IMR-90 (cell line): ENCODE measurements around the gene LCNL1. TPM values are rescaled to one million over a fixed set of nuclear protein-coding genes. Genes with fewer than 3 reads are reported as not detected.

ENCODE experiments used
- ATAC-seq: fragments of 200-7000 bp; cut with Tn5 transposase; 2 replicates; pipeline ENCODE4 v1.9.1; 2020; ENCODE audit warnings: low read depth, mild to moderate bottlenecking, moderate library complexity
- BruUV-seq: library from RNA; stranded (reverse); fragments of 400-500 nt; replicated peaks from 2 replicates; lab custom pipeline; 2021; lab: Mats Ljungman, UMichigan
- CTCF ChIA-PET: fragments of 300-600 bp; formaldehyde crosslinking; extraction: SDS; loops from one replicate; lab custom pipeline; 2021; ENCODE audit warnings: antibody characterized with exemption; lab: Yijun Ruan, JAX
- POLR2A ChIA-PET: fragments of 300-600 bp; sonication (Branson Sonifier 250); formaldehyde crosslinking; loops from one replicate; lab custom pipeline; 2022; ENCODE audit warnings: antibody characterized with exemption; ENCODE audit not compliant: unreplicated experiment; lab: Charles Lee
- DNase-seq: peaks from one replicate; pipeline ENCODE4 v3.0.0; 2013
- H2AFZ ChIP-seq: replicated peaks from 2 replicates; pipeline ENCODE3; 2013; ENCODE audit warnings: low read length, mild to moderate bottlenecking; ENCODE audit not compliant: poor library complexity
- H2AK5ac ChIP-seq: 2 replicates; pipeline ENCODE4 v1.6.1; 2013; ENCODE audit warnings: low read depth, low read length, inconsistent platforms
- H2AK9ac ChIP-seq: replicated peaks from 2 replicates; pipeline ENCODE3; 2013; ENCODE audit warnings: mild to moderate bottlenecking, low read depth, low read length, moderate library complexity; ENCODE audit not compliant: poor library complexity
- H2BK120ac ChIP-seq: 2 replicates; pipeline ENCODE4 v1.6.1; 2013; ENCODE audit warnings: low read depth, low read length, inconsistent platforms
- H2BK15ac ChIP-seq: 3 replicates; pipeline ENCODE4 v1.6.1; 2013; ENCODE audit warnings: low read depth, low read length, inconsistent platforms
- H2BK20ac ChIP-seq: 2 replicates; pipeline ENCODE4 v1.6.1; 2013; ENCODE audit warnings: low read depth, mild to moderate bottlenecking, inconsistent platforms, low read length, moderate library complexity
- H2BK5ac ChIP-seq: 2 replicates; pipeline ENCODE4 v1.6.1; 2013; ENCODE audit warnings: mild to moderate bottlenecking, low read depth, low read length, inconsistent platforms; ENCODE audit not compliant: poor library complexity, severe bottlenecking
- H3K14ac ChIP-seq: replicated peaks from 2 replicates; pipeline ENCODE4 v1.6.1; 2013; ENCODE audit warnings: low read depth, low read length, inconsistent platforms
- H3K18ac ChIP-seq: 2 replicates; pipeline ENCODE4 v1.6.1; 2013; ENCODE audit warnings: low read depth, low read length, control low read depth
- H3K23ac ChIP-seq: 2 replicates; pipeline ENCODE4 v1.6.1; 2013; ENCODE audit warnings: low read depth, low read length, inconsistent platforms
- H3K27ac ChIP-seq: 2 replicates; pipeline ENCODE4 v1.5.1; 2013; ENCODE audit warnings: mild to moderate bottlenecking, control low read depth, low read length; ENCODE audit not compliant: insufficient read depth
- H3K27me3 ChIP-seq: 2 replicates; pipeline ENCODE4 v1.6.1; 2013; ENCODE audit warnings: low read length; ENCODE audit not compliant: control insufficient read depth, insufficient read depth
- H3K36me3 ChIP-seq: 2 replicates; pipeline ENCODE4 v1.6.1; 2013; ENCODE audit warnings: low read length, mixed read lengths; ENCODE audit not compliant: control insufficient read depth, insufficient read depth
- H3K4ac ChIP-seq: 2 replicates; pipeline ENCODE4 v1.6.1; 2013; ENCODE audit warnings: low read depth, low read length, inconsistent platforms
- H3K4me1 ChIP-seq: 2 replicates; pipeline ENCODE4 v1.6.1; 2013; ENCODE audit warnings: low read length, mixed read lengths; ENCODE audit not compliant: control insufficient read depth, insufficient read depth
- H3K4me2 ChIP-seq: 2 replicates; pipeline ENCODE4 v1.6.1; 2013; ENCODE audit warnings: low read depth, mild to moderate bottlenecking, control low read depth, low read length, moderate library complexity
- H3K4me3 ChIP-seq: 2 replicates; pipeline ENCODE4 v1.5.1; 2013; ENCODE audit warnings: low read depth, mild to moderate bottlenecking, control low read depth, low read length, moderate library complexity; ENCODE audit not compliant: insufficient read depth
- H3K56ac ChIP-seq: 2 replicates; pipeline ENCODE4 v1.6.1; 2013; ENCODE audit warnings: low read length, inconsistent platforms; ENCODE audit not compliant: insufficient read depth; ENCODE audit errors: extremely low read depth
- H3K79me1 ChIP-seq, 2 experiments: 2 replicates each; pipeline ENCODE4 v1.6.1; 2013; ENCODE audit warnings: low read length in 2 of 2, inconsistent platforms in 1 of 2, low read depth in 1 of 2
- H3K9ac ChIP-seq: 2 replicates; pipeline ENCODE4 v1.6.1; 2013; ENCODE audit warnings: low read depth, low read length, control low read depth
- H3K9me1 ChIP-seq: 2 replicates; pipeline ENCODE4 v1.6.1; 2013; ENCODE audit warnings: low read length, inconsistent platforms; ENCODE audit not compliant: insufficient read depth
- H3K9me3 ChIP-seq: 2 replicates; pipeline ENCODE4 v1.6.1; 2013; ENCODE audit warnings: low read length; ENCODE audit not compliant: control insufficient read depth, insufficient read depth
- H4K20me1 ChIP-seq: 2 replicates; pipeline ENCODE4 v1.6.1; 2013; ENCODE audit warnings: low read length, inconsistent platforms; ENCODE audit not compliant: insufficient read depth
- H4K5ac ChIP-seq: 2 replicates; pipeline ENCODE4 v1.6.1; 2013; ENCODE audit warnings: mild to moderate bottlenecking, low read depth, low read length, control low read depth
- H4K8ac ChIP-seq, 2 experiments: 2 replicates each; pipeline ENCODE4 v1.6.1; 2013; ENCODE audit warnings: low read depth in 2 of 2, low read length in 2 of 2, control low read depth in 1 of 2, inconsistent platforms in 1 of 2
- H4K91ac ChIP-seq: 2 replicates; pipeline ENCODE4 v1.6.1; 2013; ENCODE audit warnings: low read depth, low read length, inconsistent platforms; ENCODE audit not compliant: insufficient read depth
- FOS ChIP-seq: fragments of 150-350 bp; IDR thresholded peaks from 2 replicates; pipeline ENCODE4 v1.6.1; 2016; ENCODE audit warnings: low read depth, low read length
- MXI1 ChIP-seq: IDR thresholded peaks from 2 replicates; pipeline ENCODE4 v1.6.1; 2012; ENCODE audit warnings: low read depth, mild to moderate bottlenecking, low read length, moderate library complexity, borderline replicate concordance
- POLR2A ChIP-seq: IDR thresholded peaks from 2 replicates; pipeline ENCODE4 v1.6.1; 2012; ENCODE audit warnings: mild to moderate bottlenecking, low read depth, low read length
- RFX5 ChIP-seq: IDR thresholded peaks from 2 replicates; pipeline ENCODE4 v1.8.0; 2012; ENCODE audit warnings: low read depth, mild to moderate bottlenecking, low read length, moderate library complexity
- WGBS, 2 experiments: methylation state at CpG; one replicate each; pipeline versions ENCODE4 v1.1.5 to v1.1.7; 2013; ENCODE audit warnings: missing lambda C conversion rate in 2 of 2; ENCODE audit not compliant: insufficient read length in 1 of 2; ENCODE audit errors: extremely low coverage in 2 of 2; 5-methylcytosine and 5-hydroxymethylcytosine counted together
- dilution Hi-C: fragments of 300-500 bp; cut with HindIII; formaldehyde crosslinking; loops from one replicate; pipeline ENCODE4 v1.14.3; 2018; ENCODE audit warnings: low sequenced_read_pairs; ENCODE audit not compliant: unreplicated experiment
- in situ Hi-C: fragments of 300-500 bp; cut with MboI; formaldehyde crosslinking; loops from 3 replicates; pipeline ENCODE4 v1.14.3; 2019; ENCODE audit warnings: low sequenced_read_pairs, inconsistent platforms, mixed read lengths
- intact Hi-C: fragments of 100-400 bp; cut with micrococcal nuclease; formaldehyde crosslinking; loops from 2 replicates; pipeline ENCODE4 v1.10.0; 2022
- polyA plus RNA-seq, 3 experiments: library from polyadenylated mRNA; depleted of rRNA; stranded (reverse); fragments of >200 nt; gene quantifications; 2 replicates each; pipeline ENCODE4 v1.2.3, GENCODE V29; 2012; ENCODE audit warnings: low replicate concordance in 1 of 3
- total RNA-seq: library from RNA; depleted of rRNA; stranded (reverse); fragments of >200 nt; gene quantifications from 2 replicates; pipeline ENCODE4 v1.2.3, GENCODE V29; 2012
- TF ChIP-seq, protein P1 (sequence below): fragments of 150-350 bp; IDR thresholded peaks from 2 replicates; pipeline ENCODE4 v1.6.1; 2017; ENCODE audit warnings: mild to moderate bottlenecking, antibody characterized with exemption, low read length, low read depth
- TF ChIP-seq, protein P2 (sequence below): fragments of 150-350 bp; IDR thresholded peaks from 2 replicates; pipeline ENCODE4 v1.6.1; 2016; ENCODE audit warnings: low read depth, mild to moderate bottlenecking, low read length, moderate library complexity, borderline replicate concordance
- TF ChIP-seq, protein P3 (sequence below): conservative IDR thresholded peaks from 2 replicates; pipeline ENCODE4 v1.5.1; 2012; ENCODE audit warnings: mild to moderate bottlenecking, low read depth, low read length, improper control_type of control experiment

Gene LCNL1
- total and polyA plus RNA-seq, 2 of the 4 experiments (the other 2 are of a cell fraction): 0.15 TPM; not detected in 1

DNA sequence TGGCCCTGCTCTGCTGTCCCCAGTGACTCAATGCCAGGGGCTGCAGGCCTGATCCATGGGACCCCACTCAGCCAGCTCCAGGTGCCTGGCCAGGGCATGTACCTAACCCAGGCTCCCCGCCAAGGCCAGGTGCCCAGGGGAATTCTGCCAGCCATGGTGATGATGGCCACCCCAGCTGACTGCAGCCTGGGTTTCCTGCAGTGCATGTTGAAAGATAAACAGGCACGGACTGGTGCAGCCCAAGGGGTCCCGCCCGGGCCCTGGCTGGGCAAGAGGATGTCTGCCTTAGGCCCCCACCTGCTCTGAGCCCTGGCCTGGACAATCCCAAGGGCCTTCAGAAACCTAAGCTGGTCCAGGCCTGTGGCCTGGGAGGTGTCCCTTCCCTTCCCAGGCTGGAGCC is 44.0 kb downstream of the LCNL1 start:
- ChIA-PET POLR2A (no interaction called here), CTCF (no interaction called here)
- intact Hi-C loops (no loop called here), dilution Hi-C loops (no loop called here), in situ Hi-C loops (no loop called here)
- Histone ChIP-seq H3K27ac (no peak overlapping the region), H3K4me3 (no peak overlapping the region), H3K27me3 (no peaks in the 10 kb centered on the region; the same call in 1 of the 2 replicates), H3K18ac (no peak overlapping the region), H2BK15ac (no peak overlapping the region), H2AK9ac (peak overlapping the region; percentile 59), H4K8ac (no peak overlapping the region), H2AFZ (peak overlapping the region; percentile 17), H2BK5ac (no peak overlapping the region), H3K56ac (no peak overlapping the region), H4K5ac (no peak overlapping the region), H3K23ac (no peak overlapping the region), H2AK5ac (no peak overlapping the region), H2BK20ac (no peak overlapping the region), H3K9me3 (no peaks in the 10 kb centered on the region), H3K36me3 (no peaks in the 10 kb centered on the region), H3K4me1 (peaks cover 5% of the 10 kb centered on the region), H3K4me2 (peak overlapping the region; percentile 96), H3K9ac (no peak overlapping the region), H3K79me1 (peaks cover 0 to 7% of the 10 kb centered on the region in 2 experiments; a peak in 2 of 4 replicates), H2BK120ac (no peak overlapping the region), H3K9me1 (peaks cover 4% of the 10 kb centered on the region; the same call in 1 of the 2 replicates), H4K20me1 (no peaks in the 10 kb centered on the region; the same call in 1 of the 2 replicates), H4K91ac (no peak overlapping the region), H3K14ac (no peak overlapping the region), H3K4ac (no peak overlapping the region)
- WGBS, 2 experiments: 100% methylated on average over 1 of the region's 4 CpGs; no CpG with 5 or more reads in 1 of the 2 experiments
- ATAC-seq (no peak), DNase-seq (no peak)
- TF ChIP-seq, protein P1, sequence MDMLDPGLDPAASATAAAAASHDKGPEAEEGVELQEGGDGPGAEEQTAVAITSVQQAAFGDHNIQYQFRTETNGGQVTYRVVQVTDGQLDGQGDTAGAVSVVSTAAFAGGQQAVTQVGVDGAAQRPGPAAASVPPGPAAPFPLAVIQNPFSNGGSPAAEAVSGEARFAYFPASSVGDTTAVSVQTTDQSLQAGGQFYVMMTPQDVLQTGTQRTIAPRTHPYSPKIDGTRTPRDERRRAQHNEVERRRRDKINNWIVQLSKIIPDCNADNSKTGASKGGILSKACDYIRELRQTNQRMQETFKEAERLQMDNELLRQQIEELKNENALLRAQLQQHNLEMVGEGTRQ: no peak
- no peak for TF ChIP-seq POLR2A
- no peak for TF ChIP-seq MXI1
- TF ChIP-seq, protein P2, sequence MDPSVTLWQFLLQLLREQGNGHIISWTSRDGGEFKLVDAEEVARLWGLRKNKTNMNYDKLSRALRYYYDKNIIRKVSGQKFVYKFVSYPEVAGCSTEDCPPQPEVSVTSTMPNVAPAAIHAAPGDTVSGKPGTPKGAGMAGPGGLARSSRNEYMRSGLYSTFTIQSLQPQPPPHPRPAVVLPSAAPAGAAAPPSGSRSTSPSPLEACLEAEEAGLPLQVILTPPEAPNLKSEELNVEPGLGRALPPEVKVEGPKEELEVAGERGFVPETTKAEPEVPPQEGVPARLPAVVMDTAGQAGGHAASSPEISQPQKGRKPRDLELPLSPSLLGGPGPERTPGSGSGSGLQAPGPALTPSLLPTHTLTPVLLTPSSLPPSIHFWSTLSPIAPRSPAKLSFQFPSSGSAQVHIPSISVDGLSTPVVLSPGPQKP: no peak
- TF ChIP-seq, protein P3, sequence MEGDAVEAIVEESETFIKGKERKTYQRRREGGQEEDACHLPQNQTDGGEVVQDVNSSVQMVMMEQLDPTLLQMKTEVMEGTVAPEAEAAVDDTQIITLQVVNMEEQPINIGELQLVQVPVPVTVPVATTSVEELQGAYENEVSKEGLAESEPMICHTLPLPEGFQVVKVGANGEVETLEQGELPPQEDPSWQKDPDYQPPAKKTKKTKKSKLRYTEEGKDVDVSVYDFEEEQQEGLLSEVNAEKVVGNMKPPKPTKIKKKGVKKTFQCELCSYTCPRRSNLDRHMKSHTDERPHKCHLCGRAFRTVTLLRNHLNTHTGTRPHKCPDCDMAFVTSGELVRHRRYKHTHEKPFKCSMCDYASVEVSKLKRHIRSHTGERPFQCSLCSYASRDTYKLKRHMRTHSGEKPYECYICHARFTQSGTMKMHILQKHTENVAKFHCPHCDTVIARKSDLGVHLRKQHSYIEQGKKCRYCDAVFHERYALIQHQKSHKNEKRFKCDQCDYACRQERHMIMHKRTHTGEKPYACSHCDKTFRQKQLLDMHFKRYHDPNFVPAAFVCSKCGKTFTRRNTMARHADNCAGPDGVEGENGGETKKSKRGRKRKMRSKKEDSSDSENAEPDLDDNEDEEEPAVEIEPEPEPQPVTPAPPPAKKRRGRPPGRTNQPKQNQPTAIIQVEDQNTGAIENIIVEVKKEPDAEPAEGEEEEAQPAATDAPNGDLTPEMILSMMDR: no peak
- no peak for TF ChIP-seq FOS
- no peak for TF ChIP-seq RFX5
- no TSS peak for BruUV-seq
